Choroid plexus epithelial cell (primary cell): ENCODE results near the gene SOX15.
"Not testable (repeated sequence)": the region's sequence is repeated elsewhere in the genome, so short reads cannot be mapped to it uniquely, and the experiment has no call there.

ENCODE experiments used
- DNase-seq: peaks from one replicate; pipeline ENCODE4 v3.0.0-alpha.2; 2010; ENCODE audit warnings: low read depth
- H3K4me3 ChIP-seq: 2 replicates; pipeline ENCODE4 v1.5.1; 2011; ENCODE audit warnings: low read depth, mild to moderate bottlenecking, control low read depth, low read length, moderate library complexity
- CTCF ChIP-seq: conservative IDR thresholded peaks from 2 replicates; pipeline ENCODE4 v1.5.1; 2011; ENCODE audit warnings: low read depth, mild to moderate bottlenecking, control low read depth, inconsistent platforms, low read length, moderate library complexity

SOX15 gene

GRCh38 chr17:7629939-7630571 lies 40.2 kb upstream of the SOX15 start, which contains the start of gene SHBG:
TSS of gene SHBG (plus strand) at chr17:7630135. CDS start at chr17:7630173, 38 bp downstream.
- no peak for DNase-seq
- TF ChIP-seq CTCF = no peak

GRCh38 chr17:7627250-7628121 lies 37.6 kb upstream of the SOX15 start, which contains the start of gene SAT2:
TSS of gene SAT2 (minus strand) at chr17:7627821. CDS start at chr17:7627635, 186 bp downstream.
- peak; percentile 97 for DNase-seq
- TF ChIP-seq CTCF = no peak
- H3K4me3 ChIP-seq = peak within 1 kb of the TSS; percentile 89

More at GRCh38 chr17:7629939-7630571, 40.2 kb upstream of the SOX15 start, which contains the start of gene SHBG:
- H3K4me3 ChIP-seq = no peak within 1 kb of the TSS

GRCh38 chr17:7626956-7627249 lies 37.0 kb upstream of the SOX15 start:
- DNase-seq = no peak
- peak overlapping the region; percentile 89 for H3K4me3 ChIP-seq

GRCh38 chr17:7626307-7626706 lies 36.4 kb upstream of the SOX15 start:
- DNase-seq = no peak
- no peak for TF ChIP-seq CTCF
- H3K4me3 ChIP-seq = peak overlapping the region; percentile 89

More at GRCh38 chr17:7626956-7627249, 37.0 kb upstream of the SOX15 start:
- no peak for TF ChIP-seq CTCF

GRCh38 chr17:7625749-7626148 lies 35.9 kb upstream of the SOX15 start:
- DNase-seq, H3K4me3 ChIP-seq: not testable (repeated sequence)

GRCh38 chr17:7623661-7624060 lies 33.8 kb upstream of the SOX15 start:
- no peak overlapping the region for H3K4me3 ChIP-seq
- TF ChIP-seq CTCF = no peak
- no peak for DNase-seq

- H3K4me3 ChIP-seq = no peak overlapping the region
- TF ChIP-seq CTCF = no peak
- DNase-seq = no peak
Measured at GRCh38 chr17:7620835-7621234, 30.9 kb upstream of the SOX15 start.
